ENCODE measurements around the gene KIF5C.

GRCh38 chr2:148885209-148885608 lies 10.2 kb downstream of the KIF5C start:
- no peak for TF ChIP-seq CTCF (IDR thresholded peaks at IDR 0.05)
- TF ChIP-seq POLR2A (IDR thresholded peaks at IDR 0.05) = no peak
